GM10266 (cell line): ENCODE results near the gene OTOP3.

ENCODE experiments used
- DNase-seq: peaks from one replicate; pipeline ENCODE4 v3.0.0; 2012; ENCODE audit errors: extremely low spot score
- CTCF ChIP-seq: IDR thresholded peaks from 2 replicates; pipeline ENCODE4 v1.5.1; 2012; ENCODE audit warnings: mild to moderate bottlenecking, low read depth; ENCODE audit not compliant: control insufficient read depth, insufficient read depth; ENCODE audit errors: missing control alignments

OTOP3 gene

GRCh38 chr17:74935585-74936469, at the start of gene OTOP3:
OTOP3 (plus strand) TSS chr17:74935898; CDS start chr17:74935922, 24 bp downstream.
- DNase-seq, result no peak
- TF ChIP-seq CTCF, result no peak

GRCh38 chr17:74888469-74888868, 47.2 kb upstream of the OTOP3 start:
- DNase-seq, result no peak
- TF ChIP-seq CTCF, result no peak

GRCh38 chr17:74890554-74890953, 45.1 kb upstream of the OTOP3 start:
- no peak for TF ChIP-seq CTCF
- no peak for DNase-seq

GRCh38 chr17:74892013-74892841, 43.5 kb upstream of the OTOP3 start:
- TF ChIP-seq CTCF, result no peak
- no peak for DNase-seq

GRCh38 chr17:74892974-74893911, 42.5 kb upstream of the OTOP3 start, which contains the start of gene FADS6:
FADS6 (minus strand) TSS chr17:74893633; CDS start chr17:74893595, 38 bp downstream.
- DNase-seq, result no peak
- no peak for TF ChIP-seq CTCF

GRCh38 chr17:74893936-74894671, 41.6 kb upstream of the OTOP3 start:
- no peak for TF ChIP-seq CTCF
- DNase-seq, result no peak
